Measurements from ENCODE around the gene ARPP19.
A peak's percentile ranks its signal among the peaks of the same experiment; 100 is the strongest.

Gene ARPP19

GRCh38 chr15:52509500-52510245, 59.2 kb downstream of the ARPP19 start:
- no peak for DNase-seq

GRCh38 chr15:52506549-52506948, 62.3 kb downstream of the ARPP19 start:
- DNase-seq = no peak

DNA sequence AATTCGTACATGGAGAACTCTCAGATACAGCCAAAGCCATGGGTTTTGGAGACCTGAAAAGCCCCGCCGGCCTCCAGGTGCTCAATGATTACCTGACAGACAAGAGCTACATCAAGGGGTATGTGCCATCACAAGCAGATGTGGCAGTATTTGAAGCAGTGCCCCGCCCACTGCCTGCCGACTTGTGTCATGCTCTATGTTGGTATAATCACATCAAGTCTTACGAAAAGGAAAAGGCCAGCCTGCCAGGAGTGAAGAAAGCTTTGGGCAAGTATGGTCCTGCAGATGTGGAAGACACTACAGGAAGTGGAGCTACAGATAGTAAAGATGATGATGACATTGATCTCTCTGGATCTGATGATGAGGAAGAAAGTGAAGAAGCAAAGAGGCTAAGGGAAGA, 63.7 kb downstream of the ARPP19 start:
- DNase-seq = no peak

GRCh38 chr15:52503788-52504496, 64.9 kb downstream of the ARPP19 start:
- peak; percentile 21 for DNase-seq

- DNase-seq = no peak
Observed at GRCh38 chr15:52502608-52503007, 66.2 kb downstream of the ARPP19 start.

- no peak for DNase-seq
Observed at GRCh38 chr15:52499506-52499905, 69.3 kb downstream of the ARPP19 start.

GRCh38 chr15:52498706-52499105, 70.1 kb downstream of the ARPP19 start:
- no peak for DNase-seq

All from SIG-M5 (cell line).